ENCODE measurements around the gene CNGA2.

DNA sequence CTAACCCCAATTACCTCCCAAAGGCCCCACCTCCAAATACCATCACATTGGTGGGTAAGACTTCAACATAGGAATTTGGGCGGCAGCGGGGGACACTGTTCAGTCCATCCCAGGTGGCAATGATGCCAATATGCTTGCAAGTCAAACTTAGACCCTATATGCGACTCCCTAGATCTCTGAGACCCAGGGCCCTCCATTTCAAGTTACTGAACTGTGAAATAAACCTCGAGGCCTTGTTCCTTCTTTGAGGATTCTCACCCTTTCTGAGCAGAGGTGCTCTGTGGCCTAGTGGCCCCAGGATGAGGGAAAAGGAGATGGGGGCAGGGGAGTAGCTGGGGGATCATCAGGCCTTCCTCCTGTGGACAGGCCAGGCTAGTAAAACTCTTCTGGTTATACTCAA, 44.7 kb downstream of the CNGA2 start:
- TF ChIP-seq, protein P1, sequence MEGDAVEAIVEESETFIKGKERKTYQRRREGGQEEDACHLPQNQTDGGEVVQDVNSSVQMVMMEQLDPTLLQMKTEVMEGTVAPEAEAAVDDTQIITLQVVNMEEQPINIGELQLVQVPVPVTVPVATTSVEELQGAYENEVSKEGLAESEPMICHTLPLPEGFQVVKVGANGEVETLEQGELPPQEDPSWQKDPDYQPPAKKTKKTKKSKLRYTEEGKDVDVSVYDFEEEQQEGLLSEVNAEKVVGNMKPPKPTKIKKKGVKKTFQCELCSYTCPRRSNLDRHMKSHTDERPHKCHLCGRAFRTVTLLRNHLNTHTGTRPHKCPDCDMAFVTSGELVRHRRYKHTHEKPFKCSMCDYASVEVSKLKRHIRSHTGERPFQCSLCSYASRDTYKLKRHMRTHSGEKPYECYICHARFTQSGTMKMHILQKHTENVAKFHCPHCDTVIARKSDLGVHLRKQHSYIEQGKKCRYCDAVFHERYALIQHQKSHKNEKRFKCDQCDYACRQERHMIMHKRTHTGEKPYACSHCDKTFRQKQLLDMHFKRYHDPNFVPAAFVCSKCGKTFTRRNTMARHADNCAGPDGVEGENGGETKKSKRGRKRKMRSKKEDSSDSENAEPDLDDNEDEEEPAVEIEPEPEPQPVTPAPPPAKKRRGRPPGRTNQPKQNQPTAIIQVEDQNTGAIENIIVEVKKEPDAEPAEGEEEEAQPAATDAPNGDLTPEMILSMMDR (IDR thresholded peaks at IDR 0.05; ENCODE audit: insufficient read depth, low read depth, low read length), result no peak
- no peak for TF ChIP-seq EZH2 (IDR thresholded peaks at IDR 0.05; ENCODE audit: insufficient read depth, low read length)

All from astrocyte (in vitro differentiated cells and primary cell).